Activated naive CD8-positive, alpha-beta T cell (primary cell): ENCODE measurements around the gene SLC25A41.

Source experiments
- H3K27ac Mint-ChIP-seq: one replicate; pipeline ENCODE4 v1.8.0; 2021; ENCODE audit warnings: mixed read lengths
- H3K27me3 Mint-ChIP-seq: one replicate; pipeline ENCODE4 v1.8.0; 2021; ENCODE audit warnings: mixed read lengths
- H3K36me3 Mint-ChIP-seq: one replicate; pipeline ENCODE4 v1.8.0; 2021; ENCODE audit warnings: mixed read lengths
- H3K4me1 Mint-ChIP-seq: one replicate; pipeline ENCODE4 v1.8.0; 2021; ENCODE audit warnings: low read depth, mixed read lengths
- H3K4me3 Mint-ChIP-seq: one replicate; pipeline ENCODE4 v1.8.0; 2021; ENCODE audit warnings: mild to moderate bottlenecking, mixed read lengths
- H3K9me3 Mint-ChIP-seq: one replicate; pipeline ENCODE4 v1.8.0; 2021; ENCODE audit warnings: low read depth, mixed read lengths

Gene SLC25A41

DNA sequence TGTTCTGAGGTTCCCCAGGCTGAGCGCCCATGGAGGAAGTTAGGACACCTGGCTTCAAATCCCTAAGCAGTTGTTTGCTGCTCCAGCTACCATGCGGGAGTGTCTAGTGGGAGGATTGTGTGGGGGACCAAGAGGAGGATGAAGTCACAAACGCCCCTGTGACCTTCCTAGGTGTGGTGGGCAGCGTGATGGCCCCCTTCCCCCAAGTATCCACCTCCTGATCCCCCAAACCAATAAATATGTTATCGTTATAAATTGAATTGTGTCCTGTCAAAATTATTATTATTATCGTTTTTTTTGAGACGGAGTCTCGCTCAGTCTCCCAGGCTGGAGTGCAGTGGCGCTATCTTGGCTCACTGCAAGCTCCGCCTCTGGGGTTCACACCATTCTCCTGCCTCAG is at the start of gene SLC25A41:
SLC25A41 (minus strand) TSS at position 101 of the 400 bp plus-strand sequence; CDS start at position 31, 70 bp downstream.
- H3K36me3 Mint-ChIP-seq, result no peaks in the 10 kb centered on the region
- H3K4me3 Mint-ChIP-seq, result no peak within 1 kb of the TSS
- H3K27ac Mint-ChIP-seq, result no peak within 1 kb of the TSS
- H3K4me1 Mint-ChIP-seq, result peaks cover 5% of the 10 kb centered on the region
- no peaks in the 10 kb centered on the region for H3K27me3 Mint-ChIP-seq
- H3K9me3 Mint-ChIP-seq, result no peaks in the 10 kb centered on the region

DNA sequence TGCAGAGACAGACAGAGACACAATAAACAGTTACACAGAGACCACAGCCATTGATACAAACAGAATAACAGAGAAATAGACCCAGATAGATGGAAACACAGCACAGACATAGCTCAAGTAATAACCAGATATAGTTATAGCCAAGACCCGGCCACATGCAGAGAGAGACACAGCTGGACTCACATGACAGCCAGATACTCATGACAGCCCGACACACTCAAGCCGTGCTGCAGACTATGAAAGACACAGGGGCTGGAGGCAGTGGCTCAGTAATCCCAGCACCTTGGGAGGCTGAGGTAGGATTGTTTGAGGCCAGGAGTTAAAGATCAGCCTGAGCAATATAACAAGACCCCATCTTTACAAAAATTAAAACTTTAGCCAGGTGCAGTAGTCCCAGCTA is 49.7 kb upstream of the SLC25A41 start:
- H3K27ac Mint-ChIP-seq, result peak overlapping the region; percentile 50
- H3K4me1 Mint-ChIP-seq, result peaks cover 33% of the 10 kb centered on the region
- H3K27me3 Mint-ChIP-seq, result no peaks in the 10 kb centered on the region
- no peaks in the 10 kb centered on the region for H3K9me3 Mint-ChIP-seq
- peak overlapping the region; percentile 57 for H3K4me3 Mint-ChIP-seq
- no peaks in the 10 kb centered on the region for H3K36me3 Mint-ChIP-seq

DNA sequence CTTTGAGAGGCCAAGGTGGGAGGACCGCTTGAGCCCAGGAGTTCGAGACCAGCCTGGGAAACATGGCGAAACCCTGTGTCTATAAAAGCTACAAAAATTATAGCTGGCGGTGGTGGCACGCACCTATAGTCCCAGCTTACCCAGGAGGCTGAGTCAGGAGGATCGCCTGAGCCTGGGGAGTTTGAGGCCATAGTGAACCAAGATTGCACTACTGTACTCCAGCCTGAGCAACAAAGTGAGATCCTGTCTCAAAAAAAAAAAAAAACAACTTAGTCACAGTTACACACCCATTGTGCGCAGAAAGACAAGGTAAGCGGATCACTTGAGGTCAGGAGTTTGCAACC is 48.8 kb upstream of the SLC25A41 start:
- Mint-ChIP-seq H3K36me3 (no peaks in the 10 kb centered on the region), H3K27me3 (no peaks in the 10 kb centered on the region), H3K27ac (peak overlapping the region; percentile 97), H3K4me1 (peaks cover 33% of the 10 kb centered on the region), H3K4me3 (peak overlapping the region; percentile 100), H3K9me3 (no peaks in the 10 kb centered on the region)

DNA sequence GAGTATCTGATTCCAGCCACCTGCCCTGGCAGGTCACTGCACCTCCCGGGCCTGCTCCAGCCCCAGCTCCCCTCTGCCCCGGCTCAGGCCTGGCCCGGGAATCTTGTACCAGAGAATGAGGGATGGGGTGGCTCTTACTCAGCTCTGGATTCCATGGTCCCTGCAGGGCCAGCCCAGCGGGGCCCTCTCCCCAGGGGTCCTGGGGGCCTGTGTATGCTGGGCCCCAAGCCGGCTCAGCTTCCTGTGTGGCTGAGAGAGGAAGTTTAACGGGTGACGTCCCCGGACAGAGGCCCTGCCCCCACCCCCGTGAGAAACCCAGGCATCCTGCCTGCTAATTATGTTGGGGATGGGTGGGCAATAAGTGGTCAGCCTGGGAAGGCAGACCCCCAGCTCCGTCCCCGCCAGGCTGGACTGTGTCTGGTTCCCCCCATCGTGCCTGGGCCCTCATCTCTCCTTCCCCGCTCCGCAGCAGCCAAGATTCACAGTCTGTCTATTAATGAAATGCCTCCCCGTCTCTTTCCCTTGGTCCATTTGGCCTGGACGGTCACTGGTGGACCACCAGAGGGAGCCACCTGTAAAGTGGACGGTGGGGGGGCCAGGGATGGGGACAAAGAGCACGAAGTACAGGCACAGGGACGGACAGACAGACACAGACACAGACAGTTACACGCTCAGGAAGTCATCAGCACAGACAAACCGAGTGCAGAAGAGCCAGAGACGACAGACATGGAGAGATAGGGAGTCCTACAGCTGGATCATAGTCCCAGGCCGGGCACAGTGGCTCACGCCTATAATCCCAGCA is 48.2 kb upstream of the SLC25A41 start, which contains the start of gene DENND1C:
DENND1C (minus strand) TSS at position 247 of the 802 bp plus-strand sequence; CDS start at position 155, 92 bp downstream.
- Mint-ChIP-seq H3K4me1 (peaks cover 33% of the 10 kb centered on the region), H3K27me3 (no peaks in the 10 kb centered on the region), H3K4me3 (peak within 1 kb of the TSS; percentile 100), H3K36me3 (no peaks in the 10 kb centered on the region), H3K9me3 (no peaks in the 10 kb centered on the region), H3K27ac (peak within 1 kb of the TSS; percentile 97)

DNA sequence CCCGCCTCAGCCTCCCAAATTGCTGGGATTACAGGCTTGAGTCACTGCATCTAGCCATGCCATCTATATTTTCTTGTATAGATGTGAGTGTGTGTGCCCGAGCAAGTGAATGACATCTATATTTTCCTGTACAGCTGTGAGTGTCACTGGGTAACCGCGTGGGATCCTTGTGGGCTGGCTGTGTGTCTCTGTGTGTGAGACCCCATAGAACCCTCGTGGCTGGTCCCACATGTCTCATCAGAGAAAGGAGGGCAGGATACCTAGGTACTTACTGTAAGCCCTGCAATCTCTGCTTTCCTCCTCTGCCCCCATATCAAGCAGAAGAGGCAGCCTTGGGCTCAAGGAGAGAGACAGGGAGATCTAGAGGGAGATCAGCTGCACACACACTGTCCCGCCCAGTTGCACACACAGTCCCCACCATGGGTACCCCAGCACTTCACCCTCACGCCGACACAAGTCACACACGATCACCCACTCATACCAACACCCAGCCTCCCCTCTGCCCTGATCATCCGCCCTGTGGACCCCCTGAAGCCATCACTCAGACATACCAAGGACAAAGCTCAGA is 47.4 kb upstream of the SLC25A41 start:
- Mint-ChIP-seq H3K4me1 (peaks cover 35% of the 10 kb centered on the region), H3K36me3 (no peaks in the 10 kb centered on the region), H3K27ac (peak overlapping the region; percentile 97), H3K9me3 (no peaks in the 10 kb centered on the region), H3K27me3 (no peaks in the 10 kb centered on the region), H3K4me3 (peak overlapping the region; percentile 100)

DNA sequence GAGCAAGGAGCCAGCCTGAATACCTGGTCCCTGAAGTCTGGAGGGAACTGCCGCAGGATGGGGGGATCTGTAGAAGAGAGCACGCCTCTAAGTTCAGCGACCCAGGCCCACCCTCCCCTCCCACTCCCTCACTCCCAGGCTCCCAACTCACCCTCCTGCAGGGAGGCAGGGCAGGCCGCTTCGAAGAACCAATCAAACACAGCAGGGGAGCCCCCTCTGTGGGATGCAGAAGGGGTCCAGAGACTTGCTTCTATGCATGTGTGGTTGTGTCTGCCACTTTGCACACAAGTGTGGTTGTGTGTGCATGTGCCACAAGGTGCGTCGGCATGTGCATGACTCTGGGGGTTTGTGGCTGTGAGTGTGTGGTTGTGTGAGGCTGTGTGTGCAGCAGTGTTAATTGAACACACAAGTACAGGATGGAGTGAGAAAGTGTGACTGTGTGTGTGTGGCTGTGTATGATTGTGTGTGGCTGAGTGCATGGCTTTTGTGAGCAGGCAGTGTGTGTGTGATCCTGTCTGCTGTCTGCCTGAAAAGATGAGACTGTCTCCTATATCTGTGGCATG is 46.4 kb upstream of the SLC25A41 start:
- Mint-ChIP-seq H3K36me3 (no peaks in the 10 kb centered on the region), H3K27ac (peak overlapping the region; percentile 97), H3K27me3 (no peaks in the 10 kb centered on the region), H3K9me3 (no peaks in the 10 kb centered on the region), H3K4me1 (peaks cover 36% of the 10 kb centered on the region), H3K4me3 (peak overlapping the region; percentile 100)

DNA sequence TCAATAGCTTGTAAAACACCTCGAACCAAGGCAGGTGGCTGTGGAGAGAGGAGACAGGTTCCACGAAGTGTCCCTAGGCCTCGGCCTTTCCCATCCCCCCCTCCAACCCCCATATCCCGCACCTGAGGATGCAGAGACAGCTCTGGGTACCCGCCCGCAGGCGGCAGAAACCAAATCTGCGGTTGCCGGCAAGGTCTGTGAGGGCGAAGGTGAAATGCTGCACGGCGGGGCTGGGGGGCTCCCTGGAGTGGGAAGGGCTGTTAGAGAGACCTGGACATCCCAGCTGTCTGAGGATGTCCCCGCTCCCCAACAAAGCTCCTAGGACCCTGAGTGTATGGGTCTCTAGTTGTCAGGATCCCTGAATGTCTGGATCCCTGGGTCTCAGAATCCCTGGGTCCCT is 45.3 kb upstream of the SLC25A41 start:
- Mint-ChIP-seq H3K9me3 (no peaks in the 10 kb centered on the region), H3K36me3 (no peaks in the 10 kb centered on the region), H3K27ac (no peak overlapping the region), H3K27me3 (no peaks in the 10 kb centered on the region), H3K4me1 (peaks cover 36% of the 10 kb centered on the region), H3K4me3 (no peak overlapping the region)

DNA sequence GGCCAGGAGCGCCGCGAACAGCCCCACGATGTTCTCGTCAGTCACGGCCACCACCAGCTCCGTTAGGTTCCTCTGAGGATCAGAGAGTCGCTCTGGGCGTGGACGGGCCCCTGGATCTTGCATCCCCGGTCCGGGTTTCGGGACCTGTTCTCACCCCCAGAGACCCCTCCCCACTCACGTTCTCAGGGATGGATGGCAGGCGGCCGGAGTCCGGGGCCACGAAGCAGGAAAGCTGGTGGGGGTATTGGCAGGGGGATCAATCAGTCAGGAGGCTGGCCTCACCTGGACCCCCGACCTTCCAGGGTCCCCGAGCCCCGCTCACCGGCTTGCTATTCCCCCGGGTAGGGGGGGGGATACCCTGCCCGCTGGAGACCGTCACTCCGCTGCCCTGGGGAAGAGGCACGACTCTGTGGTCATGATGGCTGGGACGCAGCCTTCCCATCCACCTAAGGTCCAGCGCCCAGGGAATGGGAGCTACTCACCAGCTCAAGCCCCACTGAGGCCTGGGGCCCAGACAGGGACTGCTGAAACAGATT is 43.4 kb upstream of the SLC25A41 start:
- H3K27me3 Mint-ChIP-seq, result no peaks in the 10 kb centered on the region
- H3K4me3 Mint-ChIP-seq, result no peak overlapping the region
- peaks cover 25% of the 10 kb centered on the region for H3K4me1 Mint-ChIP-seq
- H3K36me3 Mint-ChIP-seq, result no peaks in the 10 kb centered on the region
- no peak overlapping the region for H3K27ac Mint-ChIP-seq
- no peaks in the 10 kb centered on the region for H3K9me3 Mint-ChIP-seq

DNA sequence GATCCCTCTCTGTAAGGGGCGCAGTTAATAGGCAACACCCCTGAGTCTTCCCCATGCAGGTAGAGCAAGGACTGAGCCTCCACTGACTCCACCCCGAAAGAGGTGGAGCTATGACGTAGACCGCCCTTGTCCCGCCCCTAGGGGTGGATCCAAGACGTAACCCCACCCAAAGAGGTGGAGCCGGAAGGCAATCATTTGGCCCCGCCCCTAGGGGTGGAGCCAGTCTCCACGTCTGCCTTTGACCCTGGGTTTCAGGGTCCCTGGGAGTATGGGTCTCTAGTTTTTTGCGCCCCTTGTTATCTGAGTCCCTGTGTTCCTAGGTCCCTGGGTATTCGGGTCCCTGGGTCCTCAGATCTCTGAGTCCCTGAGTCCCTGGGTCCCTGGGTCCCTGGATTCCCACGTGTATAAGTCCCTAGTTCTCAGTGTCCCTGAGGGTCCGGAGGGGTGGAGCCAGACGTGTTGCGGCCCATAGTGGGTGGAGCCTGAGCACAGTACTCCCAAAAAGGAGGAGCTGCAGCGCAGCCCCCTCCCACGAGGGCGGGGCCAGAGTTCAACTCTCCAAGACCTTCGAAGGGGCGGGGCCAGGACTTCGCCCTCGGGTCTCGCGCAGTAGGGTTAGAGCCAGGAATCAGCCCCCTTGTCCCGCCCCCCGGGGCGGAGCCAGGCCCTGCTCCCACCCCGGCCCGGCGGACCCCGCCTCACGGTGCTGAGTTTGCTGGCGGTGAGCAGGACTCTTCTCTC is 42.8 kb upstream of the SLC25A41 start:
- Mint-ChIP-seq H3K4me1 (peaks cover 21% of the 10 kb centered on the region), H3K36me3 (no peaks in the 10 kb centered on the region), H3K27ac (no peak overlapping the region), H3K9me3 (no peaks in the 10 kb centered on the region), H3K4me3 (no peak overlapping the region), H3K27me3 (no peaks in the 10 kb centered on the region)

DNA sequence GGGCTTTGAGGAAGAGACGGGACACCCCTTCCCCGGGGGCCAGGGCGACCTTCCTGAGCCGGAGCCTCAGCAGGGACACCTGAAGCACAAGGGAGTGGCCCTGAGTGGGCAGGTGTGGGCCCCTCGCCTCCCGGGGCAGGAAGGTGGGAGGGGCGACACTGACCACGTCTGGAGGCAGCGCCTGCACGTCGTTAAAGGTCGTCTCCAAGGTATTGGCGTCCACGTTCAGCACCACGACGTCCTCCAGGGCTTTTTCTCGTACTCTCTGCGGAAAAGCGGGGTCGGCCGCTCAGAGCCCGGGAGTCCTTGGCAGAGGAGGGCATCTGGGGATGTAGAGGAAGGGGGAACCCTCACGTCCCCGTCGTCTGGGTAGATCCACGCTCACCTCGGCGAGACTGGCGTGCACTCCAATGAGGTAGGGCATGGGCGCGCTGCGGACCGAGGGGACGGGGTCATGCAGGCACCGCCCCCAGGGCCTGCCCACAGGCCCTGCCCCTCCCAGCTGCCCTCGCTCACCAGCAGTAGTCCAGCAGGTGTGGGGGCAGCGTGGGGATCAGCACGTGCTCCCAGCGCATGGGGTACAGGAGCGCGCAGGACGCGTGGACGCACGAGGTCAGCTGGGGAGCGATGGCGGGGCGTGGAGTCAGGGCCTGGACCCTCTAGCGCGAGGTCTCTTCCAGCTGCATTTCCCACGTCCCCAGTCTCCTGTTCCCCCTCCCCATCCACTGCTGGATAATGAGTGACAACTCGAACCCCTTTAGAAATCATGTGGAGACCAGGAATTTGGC is 42.0 kb upstream of the SLC25A41 start:
- peaks cover 14% of the 10 kb centered on the region for H3K4me1 Mint-ChIP-seq
- no peak overlapping the region for H3K4me3 Mint-ChIP-seq
- no peak overlapping the region for H3K27ac Mint-ChIP-seq
- no peaks in the 10 kb centered on the region for H3K27me3 Mint-ChIP-seq
- no peaks in the 10 kb centered on the region for H3K36me3 Mint-ChIP-seq
- H3K9me3 Mint-ChIP-seq, result no peaks in the 10 kb centered on the region

DNA sequence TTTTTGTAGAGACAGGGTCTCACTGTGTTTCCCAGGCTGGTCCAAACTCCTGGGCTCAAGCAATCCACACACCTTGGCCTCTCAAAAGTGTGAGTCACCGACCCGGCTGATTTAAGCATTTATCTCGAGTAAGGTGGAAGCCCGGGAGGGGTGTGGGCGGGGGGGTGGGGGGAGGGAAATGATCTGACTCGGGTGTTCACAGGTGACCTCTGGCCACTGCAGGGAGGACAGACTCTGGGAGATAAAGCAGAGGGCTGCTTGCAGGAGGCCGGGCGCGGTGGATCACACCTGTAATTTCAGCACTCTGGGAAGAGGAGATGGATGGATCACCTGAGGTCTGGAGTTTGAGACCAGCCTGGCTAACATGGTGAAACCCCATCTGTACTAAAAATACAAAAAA is 40.1 kb upstream of the SLC25A41 start:
- Mint-ChIP-seq H3K36me3 (peaks cover 4% of the 10 kb centered on the region), H3K27me3 (no peaks in the 10 kb centered on the region), H3K4me1 (peaks cover 3% of the 10 kb centered on the region), H3K4me3 (no peak overlapping the region), H3K9me3 (no peaks in the 10 kb centered on the region), H3K27ac (no peak overlapping the region)

DNA sequence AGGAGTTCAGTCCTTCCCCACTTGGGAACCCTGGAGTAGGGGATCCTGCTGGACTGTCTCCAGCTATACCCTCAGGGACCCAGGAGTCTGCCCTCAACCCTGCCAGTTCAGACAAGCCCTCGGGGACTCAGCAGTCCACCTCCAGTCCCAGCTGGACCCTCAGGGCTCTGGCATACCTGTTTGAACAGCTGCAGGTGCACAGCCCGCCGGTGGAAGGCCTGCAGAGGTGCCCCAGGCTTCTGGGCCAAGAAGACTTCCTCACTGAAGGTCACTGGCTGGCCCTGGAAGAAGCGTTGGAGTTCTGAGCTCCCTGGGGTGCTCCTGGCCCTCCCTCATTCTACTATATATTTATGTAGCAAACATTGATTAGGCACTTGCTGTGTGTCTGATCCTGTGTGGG is 39.1 kb upstream of the SLC25A41 start:
- Mint-ChIP-seq H3K36me3 (peaks cover 4% of the 10 kb centered on the region), H3K9me3 (no peaks in the 10 kb centered on the region), H3K4me1 (peaks cover 3% of the 10 kb centered on the region), H3K27me3 (no peaks in the 10 kb centered on the region), H3K27ac (no peak overlapping the region), H3K4me3 (no peak overlapping the region)

DNA sequence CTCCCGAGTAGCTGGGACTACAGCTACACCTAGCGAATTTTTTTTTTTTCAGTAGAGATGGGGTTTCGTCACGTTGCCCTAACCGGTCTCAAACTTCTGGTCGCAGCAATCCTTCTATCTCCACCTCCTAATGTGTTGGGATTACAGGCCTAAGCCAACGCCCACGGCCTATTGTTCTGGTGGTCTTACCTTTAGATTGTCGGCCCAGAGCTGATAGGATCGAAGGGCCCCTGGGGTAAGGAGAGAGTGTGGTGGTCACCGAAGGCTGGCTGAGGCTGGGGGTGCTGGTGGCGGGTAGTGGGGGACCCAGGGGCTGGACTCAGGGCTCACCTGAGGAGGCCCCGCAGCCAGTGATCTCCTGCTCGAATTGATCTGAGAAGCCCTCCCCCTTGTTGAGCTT is 37.5 kb upstream of the SLC25A41 start:
- Mint-ChIP-seq H3K27ac (no peak overlapping the region), H3K27me3 (no peaks in the 10 kb centered on the region), H3K4me1 (peaks cover 2% of the 10 kb centered on the region), H3K9me3 (no peaks in the 10 kb centered on the region), H3K4me3 (no peak overlapping the region), H3K36me3 (peaks cover 4% of the 10 kb centered on the region)

DNA sequence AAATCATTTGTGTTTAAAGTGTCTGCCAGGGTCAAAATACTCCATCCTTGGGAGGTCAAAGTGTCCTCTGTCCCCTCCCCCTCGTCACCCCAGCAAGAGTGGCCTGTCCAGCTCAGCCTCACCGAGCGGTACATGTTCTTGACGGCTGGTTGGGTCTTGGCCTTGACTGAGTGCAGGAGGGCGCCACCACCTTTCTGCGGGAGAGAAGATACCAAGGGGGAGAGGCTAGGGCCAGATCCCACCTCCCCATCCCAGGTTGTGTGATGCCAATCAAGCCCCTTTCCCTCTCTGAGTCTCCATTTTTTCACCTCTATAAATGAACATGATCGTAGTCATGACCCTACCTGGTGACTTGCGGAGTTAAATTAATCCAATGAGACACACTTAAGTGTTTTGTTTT is 36.6 kb upstream of the SLC25A41 start:
- Mint-ChIP-seq H3K27me3 (no peaks in the 10 kb centered on the region), H3K9me3 (no peaks in the 10 kb centered on the region), H3K36me3 (peaks cover 4% of the 10 kb centered on the region), H3K27ac (no peak overlapping the region), H3K4me3 (no peak overlapping the region), H3K4me1 (no peaks in the 10 kb centered on the region)
